T-helper 2 cell treated with Interferon-gamma antibody and Interleukin-4, amounts not matched to agents 100 ng/mL and 5 ng/mL, for 36 hours (primary cell): ENCODE measurements around the gene HYI. TPM values are rescaled to one million over a fixed set of nuclear protein-coding genes. Genes with fewer than 3 reads are reported as not detected.
"Not testable (repeated sequence)": the region's sequence is repeated elsewhere in the genome, so short reads cannot be mapped to it uniquely, and the experiment has no call there.

Experiments used
- intact Hi-C: fragments of 100-400 bp; cut with micrococcal nuclease; formaldehyde crosslinking; loops from one replicate; pipeline ENCODE4 v1.15.1; 2023
- total RNA-seq: library from RNA; stranded (reverse); gene quantifications from 2 replicates; pipeline ENCODE4 v1.2.3, GENCODE V29; 2022

Gene HYI
- total RNA-seq, result 35.4 and 37.9 TPM in 2 replicates

GRCh38 chr1:43453442-43454269 is at the start of gene HYI:
HYI (minus strand) TSS chr1:43453931; CDS start chr1:43453793, 138 bp downstream.
- intact Hi-C loops, result loop anchor here (2.0 to 5.0 kb wide), 2 partner anchors 85 to 254 kb away; partner anchors contain the start of genes ELOVL1 and ST3GAL3

GRCh38 chr1:43501806-43502205 is 48.1 kb upstream of the HYI start:
- intact Hi-C loops, result not testable (repeated sequence)

GRCh38 chr1:43499898-43500297 is 46.2 kb upstream of the HYI start:
- intact Hi-C loops, result no loop called here

- intact Hi-C loops, result no loop called here
These were observed 41.5 kb upstream of the HYI start for GRCh38 chr1:43495204-43495603.

GRCh38 chr1:43493661-43494450 is 40.1 kb upstream of the HYI start:
- intact Hi-C loops, result no loop called here

GRCh38 chr1:43492826-43493225 is 39.1 kb upstream of the HYI start:
- intact Hi-C loops, result no loop called here

- intact Hi-C loops, result no loop called here
These were observed 37.3 kb upstream of the HYI start for GRCh38 chr1:43491061-43491460.

GRCh38 chr1:43488165-43488564 is 34.4 kb upstream of the HYI start:
- intact Hi-C loops, result no loop called here

GRCh38 chr1:43484367-43484766 is 30.6 kb upstream of the HYI start:
- intact Hi-C loops, result no loop called here

GRCh38 chr1:43482215-43482614 is 28.5 kb upstream of the HYI start:
- intact Hi-C loops, result no loop called here

GRCh38 chr1:43481491-43481890 is 27.8 kb upstream of the HYI start:
- intact Hi-C loops, result no loop called here

GRCh38 chr1:43479414-43479813 is 25.7 kb upstream of the HYI start:
- intact Hi-C loops, result no loop called here

GRCh38 chr1:43477716-43478115 is 24.0 kb upstream of the HYI start:
- intact Hi-C loops, result no loop called here

GRCh38 chr1:43475611-43476401 is 22.1 kb upstream of the HYI start:
- intact Hi-C loops, result not testable (repeated sequence)

GRCh38 chr1:43473463-43473862 is 19.7 kb upstream of the HYI start:
- intact Hi-C loops, result no loop called here

GRCh38 chr1:43472463-43473151 is 18.9 kb upstream of the HYI start:
- intact Hi-C loops, result not testable (repeated sequence)

GRCh38 chr1:43472087-43472462 is 18.3 kb upstream of the HYI start:
- intact Hi-C loops, result no loop called here

- intact Hi-C loops, result no loop called here
These were observed 16.2 kb upstream of the HYI start for GRCh38 chr1:43469932-43470331.

- intact Hi-C loops, result no loop called here
These were observed 14.7 kb upstream of the HYI start for GRCh38 chr1:43468414-43468813.

GRCh38 chr1:43466403-43466802 is 12.7 kb upstream of the HYI start:
- intact Hi-C loops, result no loop called here

- intact Hi-C loops, result no loop called here
These were observed 11.9 kb upstream of the HYI start for GRCh38 chr1:43465505-43466067.
